K562 (cell line): ENCODE measurements around the gene METRN. TPM values are rescaled to one million over a fixed set of nuclear protein-coding genes. Genes with fewer than 3 reads are reported as not detected.

Source experiments
- CTCF ChIP-seq, 3 experiments: IDR thresholded peaks in 2 of 3; conservative IDR thresholded peaks in 1 of 3; 2 replicates each; pipeline ENCODE4 v1.5.1; 2011 to 2012; ENCODE audit warnings: low read length in 3 of 3, mild to moderate bottlenecking in 3 of 3, control low read depth in 2 of 3, improper control_type of control experiment in 1 of 3, inconsistent platforms in 1 of 3, low read depth in 1 of 3, mixed read lengths in 1 of 3, moderate library complexity in 1 of 3; ENCODE audit not compliant: insufficient read depth in 2 of 3
- PURB ChIP-seq: sonication (generic); formaldehyde crosslinking; IDR thresholded peaks from 2 replicates; pipeline ENCODE4 v1.9.0; 2021; ENCODE audit warnings: low read depth, mild to moderate bottlenecking, missing genetic modification reagents
- ZNF592 ChIP-seq: fragments of 450-650 bp; IDR thresholded peaks from 2 replicates; pipeline ENCODE4 v1.6.1; 2017; ENCODE audit warnings: antibody characterized with exemption, mild to moderate bottlenecking
- ZNF609 ChIP-seq: sonication (generic); formaldehyde crosslinking; IDR thresholded peaks from 2 replicates; pipeline ENCODE4 v1.8.1; 2023; ENCODE audit warnings: missing genetic modification reagents, mild to moderate bottlenecking, borderline replicate concordance
- ZNF740 ChIP-seq, 3 experiments: fragments of 200-800 bp in 1 of 3; sonication (Bioruptor generic) in 1 of 3; sonication (generic) in 1 of 3; formaldehyde crosslinking in 1 of 3; IDR thresholded peaks; 2 replicates each; pipeline versions ENCODE4 v1.6.1 to v1.8.0; 2016 to 2022; ENCODE audit warnings: mild to moderate bottlenecking in 2 of 3, missing compliant biosample characterization in 2 of 3, missing genetic modification characterization in 2 of 3, missing genetic modification reagents in 1 of 3
- polyA plus RNA-seq, 8 experiments: library from polyadenylated mRNA; depleted of rRNA in 4 of 8; stranded (reverse) in 5 of 8; unstranded in 3 of 8; fragments of >200 nt; fragmentation: Nextera tagmentation in 2 of 8; fragmentation: Illumina TruSeq in 1 of 8; extraction: Ambion mirVana in 2 of 8; extraction: Trizol in 1 of 8; gene quantifications; 2 replicates each; pipeline versions ENCODE4 v1.2.1 to v1.2.3, GENCODE V29; 2011 to 2014; ENCODE audit warnings: inconsistent platforms in 1 of 8, missing spikeins in 1 of 8
- total RNA-seq, 7 experiments: library from RNA; depleted of rRNA in 6 of 7; stranded (reverse); fragments of >200 nt in 6 of 7; fragmentation: Illumina TruSeq in 2 of 7; extraction: Trizol in 2 of 7; gene quantifications; 2 replicates each; pipeline versions ENCODE4 v1.2.1 to v1.2.3, GENCODE V29; 2011 to 2021; ENCODE audit warnings: low replicate concordance in 1 of 7

Gene METRN
- total and polyA plus RNA-seq, 9 of the 15 experiments (the other 6 are each of a cell fraction or from before 2014, with no cell fraction given), result 0.20 to 89.8 (median 15.4) TPM

GRCh38 chr16:684071-684794 lies 30.7 kb upstream of the METRN start, which contains the start of gene JMJD8 (continued):
- peak; percentile 80 for TF ChIP-seq ZNF592
- TF ChIP-seq ZNF609 (CRISPR knock-in tag), result 0 out of 2 replicates have a peak, but pooled peaks have one; percentile 47
- 0 out of 6 replicates have a peak, but pooled peaks of 1 of the 3 experiments have one; percentile 1 for TF ChIP-seq CTCF (IDR thresholded peaks at IDR 0.05 in 2 of 3, conservative IDR thresholded peaks at IDR 0.05 in 1 of 3; ENCODE audit: insufficient read depth in 2 of 3, low read depth in 1 of 3, low read length in 3 of 3)
- no peak for TF ChIP-seq PURB (CRISPR knock-in tag)
- TF ChIP-seq ZNF740 (CRISPR knock-in tag; IDR thresholded peaks at IDR 0.05), result 0 out of 2 replicates have a peak, but pooled peaks have one; percentile 28
- TF ChIP-seq ZNF740 (tag; IDR thresholded peaks at IDR 0.05), result no peak
